Measurements from ENCODE around the gene GTF2E1. TPM values are rescaled to one million over a fixed set of nuclear protein-coding genes. Genes with fewer than 3 reads are reported as not detected.
A peak's percentile ranks its signal among the peaks of the same experiment; 100 is the strongest.
"Not testable (repeated sequence)": the region's sequence is repeated elsewhere in the genome, so short reads cannot be mapped to it uniquely, and the experiment has no call there.

Gene GTF2E1
- total RNA-seq, 2 donors from 2014 or later, result 11.9 to 14.5 TPM

DNA sequence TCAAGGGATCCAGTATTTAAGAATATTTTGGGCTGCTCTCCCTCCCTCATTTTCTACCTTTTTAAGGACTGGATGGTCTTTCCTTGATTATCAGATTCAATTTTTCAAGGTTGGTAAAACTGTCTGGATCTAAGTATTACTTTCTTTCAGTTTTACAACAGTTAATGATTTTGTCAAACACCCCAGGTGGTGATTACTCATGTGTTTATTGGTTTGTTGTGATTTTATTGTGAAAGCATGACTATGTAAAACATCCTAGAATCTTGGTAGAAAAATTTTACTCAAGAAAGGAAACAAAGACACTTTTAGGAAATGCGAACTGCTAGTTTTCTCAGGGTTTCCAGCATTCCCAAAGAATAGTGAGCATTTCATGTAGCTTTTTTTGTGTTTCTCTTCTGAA, 7.3 kb downstream of the GTF2E1 start:
- ATAC-seq (no peak), DNase-seq (no peak)
- intact Hi-C loops (cut with DNase I, micrococcal nuclease), result no loop called here

- DNase-seq (no peak), ATAC-seq (no peak)
- intact Hi-C loops (cut with DNase I, micrococcal nuclease), result no loop called here
These were observed 9.7 kb downstream of the GTF2E1 start for GRCh38 chr3:120752230-120752629.

- ATAC-seq (no peak), DNase-seq (no peak)
- intact Hi-C loops (cut with DNase I, micrococcal nuclease), result no loop called here
These were observed 10.3 kb downstream of the GTF2E1 start for GRCh38 chr3:120752865-120753264.

DNA sequence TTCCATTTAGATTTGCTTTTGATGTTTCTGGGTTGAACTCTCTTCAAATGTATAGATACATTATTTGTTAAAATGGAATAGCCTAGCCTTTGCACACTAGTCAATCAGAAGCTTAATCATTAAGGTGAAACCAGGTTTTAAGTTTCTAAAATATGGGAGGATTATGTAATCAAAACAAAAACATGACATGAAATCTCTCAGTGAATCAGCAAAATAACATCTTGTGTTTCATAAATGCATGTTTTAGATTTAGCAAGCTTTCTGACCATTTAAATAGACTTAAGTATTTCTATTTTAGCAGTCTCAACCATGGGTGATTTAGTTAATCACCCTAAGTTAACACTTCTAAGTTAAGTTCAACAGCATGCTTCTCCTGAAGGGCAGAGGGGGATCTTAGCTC, 11.3 kb downstream of the GTF2E1 start:
- ATAC-seq, result no peak
- intact Hi-C loops (cut with DNase I, micrococcal nuclease), result no loop called here
- DNase-seq, result no peak

DNA sequence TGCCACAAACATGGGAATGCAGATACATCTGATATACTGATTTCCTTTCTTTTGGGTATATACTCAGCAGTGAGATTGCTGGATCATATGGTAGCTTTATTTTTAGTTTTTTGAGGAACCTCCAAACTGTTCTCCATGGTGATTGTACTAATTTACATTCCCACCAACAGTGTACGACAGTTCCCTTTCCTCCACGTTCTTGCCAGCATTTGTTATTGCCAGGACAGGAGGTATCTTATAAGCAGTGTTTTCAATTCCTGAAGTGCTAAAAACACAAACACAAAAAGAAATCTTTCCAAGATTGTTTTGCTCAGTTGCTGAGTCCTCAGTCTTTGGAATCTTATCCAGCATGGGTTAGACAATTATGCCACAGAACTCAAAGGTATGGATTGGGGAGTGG, 13.5 kb downstream of the GTF2E1 start:
- no peak for DNase-seq
- intact Hi-C loops (cut with DNase I, micrococcal nuclease), result no loop called here
- no peak for ATAC-seq

GRCh38 chr3:120758551-120758950, 16.0 kb downstream of the GTF2E1 start:
- DNase-seq; ATAC-seq; intact Hi-C loops (cut with DNase I, micrococcal nuclease): not testable (repeated sequence)

GRCh38 chr3:120762615-120763014, 20.1 kb downstream of the GTF2E1 start:
- DNase-seq (no peak), ATAC-seq (no peak)
- intact Hi-C loops (cut with DNase I, micrococcal nuclease), result no loop called here

DNA sequence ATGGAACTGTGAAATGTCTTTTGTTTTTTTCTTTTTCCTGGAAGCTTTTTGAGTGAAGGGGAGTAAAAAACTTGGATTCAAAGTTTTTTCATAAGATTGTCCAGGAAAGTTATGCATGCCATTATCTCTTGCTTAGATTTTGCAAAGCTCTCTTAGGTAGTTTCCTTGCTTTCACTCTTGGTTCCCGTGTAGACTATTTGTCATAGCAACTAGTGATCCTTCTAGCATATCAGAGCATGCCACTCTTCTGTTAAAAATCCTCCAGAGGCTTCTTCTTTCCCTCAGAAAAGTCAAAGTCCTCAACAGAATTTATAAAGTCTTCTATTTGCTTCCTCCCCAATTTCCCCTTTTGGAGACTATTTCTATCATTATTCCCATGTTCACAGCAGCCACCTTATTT, 21.1 kb downstream of the GTF2E1 start:
- ATAC-seq (no peak), DNase-seq (no peak)
- intact Hi-C loops (cut with DNase I, micrococcal nuclease), result no loop called here

DNA sequence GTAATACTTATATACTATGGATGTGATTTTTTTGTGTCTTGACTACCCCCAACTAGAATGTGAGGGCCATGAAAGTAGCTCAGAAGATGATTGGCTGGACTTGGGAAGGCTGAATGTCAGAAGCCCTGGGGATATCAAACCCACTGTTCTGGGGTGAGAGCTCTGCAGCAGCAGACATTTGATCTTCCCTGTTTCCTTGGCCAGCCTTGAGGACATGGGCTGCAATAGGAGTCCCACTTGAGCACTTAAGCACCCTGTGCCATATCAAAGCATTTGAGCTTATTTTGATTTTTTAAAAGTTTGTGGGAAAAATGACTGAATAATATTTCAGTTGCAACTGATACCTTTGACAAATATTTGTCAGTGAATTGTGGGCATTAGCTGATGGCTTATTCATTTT, 21.7 kb downstream of the GTF2E1 start:
- ATAC-seq, result no peak
- intact Hi-C loops (cut with DNase I, micrococcal nuclease), result no loop called here
- DNase-seq, result no peak

- intact Hi-C loops (cut with DNase I, micrococcal nuclease), result no loop called here
These were observed 23.4 kb downstream of the GTF2E1 start for GRCh38 chr3:120765830-120766493.

GRCh38 chr3:120766576-120766975, 24.0 kb downstream of the GTF2E1 start:
- intact Hi-C loops (cut with DNase I, micrococcal nuclease), result no loop called here
- ATAC-seq, result no peak

More at GRCh38 chr3:120765830-120766493, 23.4 kb downstream of the GTF2E1 start:
- ATAC-seq (no peak), DNase-seq (no peak)

GRCh38 chr3:120767106-120767505, 24.6 kb downstream of the GTF2E1 start:
- intact Hi-C loops (cut with DNase I, micrococcal nuclease), result no loop called here
- ATAC-seq, result peak; percentile 90
- no peak for DNase-seq

More at GRCh38 chr3:120766576-120766975, 24.0 kb downstream of the GTF2E1 start:
- no peak for DNase-seq

DNA sequence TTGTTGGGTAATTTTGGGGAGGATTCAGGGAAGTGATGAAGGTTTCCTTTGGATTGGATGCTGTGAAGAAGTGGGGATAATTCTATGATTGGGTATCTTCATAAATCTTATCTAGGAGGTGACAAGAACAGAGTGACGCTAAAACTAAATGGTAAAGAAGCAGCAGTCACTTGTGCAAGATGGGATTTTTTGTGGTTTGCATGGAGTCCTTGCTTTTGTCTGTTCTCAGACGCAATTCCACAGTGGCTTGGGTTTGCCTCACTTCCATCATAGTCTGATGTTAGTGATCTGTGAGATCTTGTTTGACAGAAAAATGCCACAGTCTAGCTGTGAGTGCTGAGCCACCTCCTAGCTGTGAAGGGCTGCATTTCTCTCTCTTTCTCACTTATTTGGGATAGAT, 26.9 kb downstream of the GTF2E1 start:
- ATAC-seq (no peak), DNase-seq (no peak)
- intact Hi-C loops (cut with DNase I, micrococcal nuclease), result no loop called here

- intact Hi-C loops (cut with DNase I, micrococcal nuclease), result no loop called here
- DNase-seq (no peak), ATAC-seq (no peak)
These were observed 28.3 kb downstream of the GTF2E1 start for GRCh38 chr3:120770891-120771290.

GRCh38 chr3:120772081-120772480, 29.5 kb downstream of the GTF2E1 start:
- DNase-seq, result no peak
- intact Hi-C loops (cut with DNase I, micrococcal nuclease), result no loop called here
- ATAC-seq, result no peak

DNA sequence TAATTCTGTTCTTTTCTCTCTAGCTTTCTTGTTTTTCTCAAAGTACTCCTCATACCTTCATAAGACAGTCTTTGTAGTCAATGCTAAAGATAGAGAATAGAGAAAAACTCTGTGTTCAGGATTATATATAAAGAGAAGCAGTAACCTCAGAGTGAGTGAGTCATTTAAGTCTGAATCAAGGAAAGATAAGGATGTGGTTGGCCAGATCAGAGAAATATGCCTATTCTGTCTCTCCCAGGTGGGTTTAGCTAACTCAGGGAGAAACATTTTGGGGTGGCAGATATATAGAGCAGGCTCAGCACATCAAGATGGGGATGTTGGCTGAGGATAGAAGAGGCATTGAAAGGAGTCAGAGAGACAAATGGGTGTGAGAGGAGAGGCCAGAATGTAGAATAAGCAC, 31.4 kb downstream of the GTF2E1 start:
- intact Hi-C loops (cut with DNase I, micrococcal nuclease), result no loop called here
- ATAC-seq (no peak), DNase-seq (no peak)

DNA sequence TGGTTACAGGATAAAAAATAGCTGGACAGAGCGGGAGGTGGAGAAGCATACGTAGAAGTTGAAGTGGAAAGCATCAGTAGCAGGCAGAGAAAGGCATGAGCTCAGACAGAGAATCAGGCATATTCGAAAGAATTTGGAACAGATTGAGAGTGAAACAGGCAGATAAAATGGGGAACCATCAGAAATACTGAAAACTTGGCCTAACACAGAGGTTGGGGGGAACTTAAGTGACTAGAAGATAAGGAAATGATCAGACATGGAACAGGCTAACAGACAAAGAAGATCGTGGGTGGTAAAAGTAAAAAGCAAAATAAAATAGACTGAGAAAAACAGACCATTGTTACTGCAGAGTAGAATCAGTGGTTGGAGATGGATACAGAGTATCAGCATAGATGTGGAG, 32.9 kb downstream of the GTF2E1 start:
- no peak for ATAC-seq
- intact Hi-C loops (cut with DNase I, micrococcal nuclease), result no loop called here
- no peak for DNase-seq

GRCh38 chr3:120778776-120779175, 36.2 kb downstream of the GTF2E1 start:
- DNase-seq (no peak), ATAC-seq (no peak)
- intact Hi-C loops (cut with DNase I, micrococcal nuclease), result no loop called here

DNA sequence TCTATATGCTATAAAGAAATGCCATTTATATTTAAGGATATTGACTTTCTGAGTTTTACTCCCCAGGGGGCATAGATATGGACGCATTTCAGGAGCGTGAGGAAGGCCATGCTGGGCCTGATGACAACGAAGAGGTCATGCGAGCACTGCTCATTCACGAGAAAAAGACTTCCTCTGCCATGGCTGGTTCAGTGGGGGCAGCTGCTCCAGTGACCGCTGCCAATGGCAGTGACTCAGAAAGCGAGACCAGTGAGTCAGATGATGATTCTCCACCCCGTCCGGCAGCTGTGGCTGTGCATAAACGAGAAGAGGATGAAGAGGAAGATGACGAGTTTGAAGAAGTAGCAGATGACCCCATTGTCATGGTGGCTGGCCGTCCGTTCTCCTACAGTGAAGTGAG, 38.4 kb downstream of the GTF2E1 start:
- DNase-seq, result peak; percentile 8 to 26
- intact Hi-C loops (cut with DNase I, micrococcal nuclease), result no loop called here

DNA sequence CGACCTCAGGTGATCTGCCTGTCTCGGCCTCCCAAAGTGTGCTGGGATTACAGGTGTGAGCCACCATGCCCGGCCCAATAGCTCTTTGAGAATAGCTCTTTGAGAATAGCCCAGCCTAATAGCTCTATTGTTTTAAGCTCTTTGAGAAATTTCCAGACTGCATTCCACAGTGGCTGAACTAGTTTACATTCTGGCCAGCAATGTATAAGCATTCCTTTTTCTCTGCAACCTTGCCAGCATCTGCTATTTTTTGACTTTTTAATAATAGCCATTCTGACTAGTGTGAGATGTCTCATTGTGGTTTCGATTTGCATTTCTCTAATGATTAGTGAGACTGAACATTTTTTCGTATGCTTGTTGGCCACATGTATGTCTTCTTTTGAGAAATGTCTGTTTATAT, 43.3 kb downstream of the GTF2E1 start:
- ATAC-seq; DNase-seq; intact Hi-C loops (cut with DNase I, micrococcal nuclease): not testable (repeated sequence)

More for the DNA sequence above, 38.4 kb downstream of the GTF2E1 start:
- ATAC-seq, result no peak

GRCh38 chr3:120791010-120791409, 48.5 kb downstream of the GTF2E1 start:
- DNase-seq, result no peak
- ATAC-seq, result no peak
- intact Hi-C loops (cut with DNase I, micrococcal nuclease), result loop anchor here in 1 of 2 donors (10.0 kb wide), 1 partner anchor 226 kb away; no protein-coding TSS in a partner anchor
